C4-2B (cell line): Measurements from ENCODE around the gene PI16.
"Not testable (repeated sequence)": the region's sequence is repeated elsewhere in the genome, so short reads cannot be mapped to it uniquely, and the experiment has no call there.

ENCODE experiments used
- H3K27ac ChIP-seq: fragments of 450-650 bp; 2 replicates; pipeline ENCODE4 v1.5.1; 2017
- CTCF ChIP-seq: fragments of 450-650 bp; conservative IDR thresholded peaks from 2 replicates; pipeline ENCODE4 v1.5.1; 2017; ENCODE audit warnings: mild to moderate bottlenecking
- ZFX ChIP-seq: fragments of 450-650 bp; IDR thresholded peaks from 2 replicates; pipeline ENCODE4 v1.6.1; 2017

PI16 gene

GRCh38 chr6:36929607-36930006 lies 24.9 kb upstream of the PI16 start:
- TF ChIP-seq CTCF (no peak), ZFX (no peak)
- no peak overlapping the region for H3K27ac ChIP-seq

GRCh38 chr6:36930483-36930882 lies 24.1 kb upstream of the PI16 start:
- no peak for TF ChIP-seq ZFX
- no peak overlapping the region for H3K27ac ChIP-seq

GRCh38 chr6:36933102-36933501 lies 21.4 kb upstream of the PI16 start:
- no peak overlapping the region for H3K27ac ChIP-seq
- TF ChIP-seq CTCF (no peak), ZFX (no peak)

GRCh38 chr6:36933519-36933918 lies 21.0 kb upstream of the PI16 start:
- TF ChIP-seq CTCF (no peak), ZFX (no peak)
- no peak overlapping the region for H3K27ac ChIP-seq

- H3K27ac ChIP-seq = no peak overlapping the region
- TF ChIP-seq ZFX (no peak), CTCF (no peak)
Measured at GRCh38 chr6:36934901-36935300, 19.6 kb upstream of the PI16 start.

DNA sequence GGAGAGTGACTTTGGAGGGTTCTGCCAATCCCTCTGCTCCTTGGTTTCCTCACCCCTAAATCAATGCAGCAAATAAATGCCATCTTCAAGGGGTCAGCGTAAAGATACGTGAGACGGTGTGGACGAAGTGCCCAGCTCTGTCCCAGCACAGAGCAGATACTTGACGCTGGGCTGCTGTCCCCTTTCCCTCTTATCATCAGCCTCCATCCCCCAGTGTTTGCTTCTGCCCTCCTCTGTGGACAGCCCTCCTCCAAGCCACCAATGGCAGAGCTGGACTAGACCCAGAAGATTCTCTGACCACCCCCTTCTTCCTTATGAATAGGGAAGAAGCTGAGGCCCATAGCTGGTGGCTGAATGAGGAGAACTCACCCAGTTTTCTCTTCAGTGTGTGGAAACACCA lies 17.7 kb upstream of the PI16 start:
- TF ChIP-seq CTCF (no peak), ZFX (no peak)
- no peak overlapping the region for H3K27ac ChIP-seq

- H3K27ac ChIP-seq = no peak overlapping the region
- no peak for TF ChIP-seq ZFX
- no peak for TF ChIP-seq CTCF
Measured at GRCh38 chr6:36937896-36938295, 16.6 kb upstream of the PI16 start.

DNA sequence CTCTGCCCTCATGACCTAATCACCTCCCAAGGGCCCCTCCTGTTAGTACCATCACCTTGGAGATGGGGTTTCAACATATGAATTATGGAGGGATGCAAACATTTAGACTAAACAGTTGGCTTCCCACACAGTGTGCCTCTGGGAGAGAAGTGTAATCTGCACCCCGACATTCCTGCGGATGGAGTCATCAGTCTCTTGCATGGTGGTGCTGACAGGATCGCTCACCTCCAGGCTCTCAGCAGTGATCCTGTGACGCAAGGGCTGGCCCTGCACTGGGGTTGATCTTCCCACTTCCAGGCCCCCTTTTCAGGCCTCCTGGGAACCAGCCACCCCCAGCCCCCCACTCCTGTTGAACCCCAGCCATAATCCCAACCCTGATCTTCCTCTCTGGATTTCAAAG lies 16.0 kb upstream of the PI16 start:
- H3K27ac ChIP-seq = no peak overlapping the region
- TF ChIP-seq ZFX (no peak), CTCF (no peak)

DNA sequence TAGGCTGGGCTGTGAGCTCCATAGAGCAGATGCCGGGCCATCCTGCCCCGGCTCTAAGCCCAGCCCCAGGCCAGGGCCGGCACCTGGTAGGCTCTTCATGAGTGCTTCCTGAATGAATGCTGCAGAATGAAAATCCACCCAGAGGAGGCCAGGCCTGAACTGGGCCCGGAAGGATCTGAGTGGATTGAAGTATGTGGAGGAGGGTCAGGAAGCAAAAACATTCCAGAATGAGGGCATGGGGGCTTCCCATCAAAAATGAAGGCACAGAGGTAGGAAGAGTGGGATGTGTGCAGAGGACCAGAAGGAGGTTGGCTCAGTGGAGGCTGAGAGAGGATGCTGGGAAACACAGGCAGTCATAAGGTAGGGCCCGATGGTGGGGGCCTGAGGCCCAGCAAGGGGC lies 15.5 kb upstream of the PI16 start:
- H3K27ac ChIP-seq = not testable (repeated sequence)
